Prostate gland (tissue), 2 donors: ENCODE measurements around the gene ZNF200.
"Not testable (repeated sequence)": the region's sequence is repeated elsewhere in the genome, so short reads cannot be mapped to it uniquely, and the experiment has no call there.

Experiments
- CTCF ChIP-seq, 4 experiments: fragments of 200-600 bp in 2 of 4; fragments of 450-650 bp in 2 of 4; sonication (generic) in 2 of 4; IDR thresholded peaks; 1 replicate in 3 of 4; 2 replicates in 1 of 4; pipeline ENCODE4 v1.5.1; 2016 to 2019; ENCODE audit warnings: antibody characterized with exemption in 4 of 4, mild to moderate bottlenecking in 2 of 4, moderate library complexity in 2 of 4
- POLR2AphosphoS5 ChIP-seq: sonication (generic); formaldehyde crosslinking; IDR thresholded peaks from one replicate; pipeline ENCODE4 v1.6.1; 2017; ENCODE audit warnings: antibody characterized with exemption

- TF ChIP-seq CTCF (IDR thresholded peaks at IDR 0.05); POLR2AphosphoS5: not testable (repeated sequence)
Observed at GRCh38 chr16:3182293-3182607, 52.7 kb downstream of the ZNF200 start.
